VCaP (cell line): ENCODE measurements around the gene ZG16.
"Not testable (repeated sequence)": the region's sequence is repeated elsewhere in the genome, so short reads cannot be mapped to it uniquely, and the experiment has no call there.

Source experiments
- H3K27ac ChIP-seq: fragments of 450-650 bp; 2 replicates; pipeline ENCODE4 v1.5.1; 2017
- CTCF ChIP-seq: fragments of 450-650 bp; conservative IDR thresholded peaks from 2 replicates; pipeline ENCODE4 v1.5.1; 2017; ENCODE audit warnings: mild to moderate bottlenecking, moderate library complexity

Gene ZG16

GRCh38 chr16:29770250-29770929 is 7.7 kb upstream of the ZG16 start:
- no peak overlapping the region for H3K27ac ChIP-seq
- TF ChIP-seq CTCF, result no peak

GRCh38 chr16:29772330-29772729 is 5.7 kb upstream of the ZG16 start:
- not testable (repeated sequence) for H3K27ac ChIP-seq

- H3K27ac ChIP-seq, result no peak overlapping the region
- TF ChIP-seq CTCF, result no peak
Measured at GRCh38 chr16:29774730-29775129, 3.3 kb upstream of the ZG16 start.

GRCh38 chr16:29775742-29776408 is 2.2 kb upstream of the ZG16 start:
- no peak for TF ChIP-seq CTCF
- no peak overlapping the region for H3K27ac ChIP-seq

GRCh38 chr16:29779474-29779873 is 1.4 kb downstream of the ZG16 start:
- TF ChIP-seq CTCF, result no peak
- H3K27ac ChIP-seq, result no peak overlapping the region

- H3K27ac ChIP-seq, result not testable (repeated sequence)
Measured at GRCh38 chr16:29783094-29783953, 5.3 kb downstream of the ZG16 start.

GRCh38 chr16:29784157-29784556 is 6.1 kb downstream of the ZG16 start:
- TF ChIP-seq CTCF, result no peak
- no peak overlapping the region for H3K27ac ChIP-seq

GRCh38 chr16:29784901-29785500 is 6.9 kb downstream of the ZG16 start:
- TF ChIP-seq CTCF, result no peak
- no peak overlapping the region for H3K27ac ChIP-seq

GRCh38 chr16:29787155-29787554 is 9.1 kb downstream of the ZG16 start:
- H3K27ac ChIP-seq, result not testable (repeated sequence)
